ENCODE results near the gene DDO.

DDO gene

DNA sequence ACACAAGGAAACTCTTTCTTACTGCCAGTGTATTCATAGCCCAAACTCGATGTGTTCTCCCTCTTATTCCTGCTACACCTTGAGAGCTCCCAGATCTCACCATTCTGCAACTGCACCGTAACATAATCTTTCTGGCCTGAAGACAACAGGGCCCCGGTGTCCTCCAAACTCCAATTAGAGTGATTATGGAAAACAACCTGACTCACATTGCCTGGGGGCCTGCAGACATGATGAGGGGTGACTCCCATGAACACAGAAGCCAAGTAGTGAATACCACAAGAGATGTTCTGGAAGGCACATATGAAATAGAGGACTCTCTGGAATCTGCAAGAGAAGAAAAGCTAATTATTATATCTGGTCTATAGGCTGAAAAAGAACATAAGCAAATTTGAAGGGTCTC is 41.3 kb upstream of the DDO start:
- H3K4me3 ChIP-seq (replicated peaks; ENCODE audit: low read depth, low read length) = no peak overlapping the region
- no peak for DNase-seq (ENCODE audit: extremely low read depth, low read depth)
- TF ChIP-seq, protein P1, sequence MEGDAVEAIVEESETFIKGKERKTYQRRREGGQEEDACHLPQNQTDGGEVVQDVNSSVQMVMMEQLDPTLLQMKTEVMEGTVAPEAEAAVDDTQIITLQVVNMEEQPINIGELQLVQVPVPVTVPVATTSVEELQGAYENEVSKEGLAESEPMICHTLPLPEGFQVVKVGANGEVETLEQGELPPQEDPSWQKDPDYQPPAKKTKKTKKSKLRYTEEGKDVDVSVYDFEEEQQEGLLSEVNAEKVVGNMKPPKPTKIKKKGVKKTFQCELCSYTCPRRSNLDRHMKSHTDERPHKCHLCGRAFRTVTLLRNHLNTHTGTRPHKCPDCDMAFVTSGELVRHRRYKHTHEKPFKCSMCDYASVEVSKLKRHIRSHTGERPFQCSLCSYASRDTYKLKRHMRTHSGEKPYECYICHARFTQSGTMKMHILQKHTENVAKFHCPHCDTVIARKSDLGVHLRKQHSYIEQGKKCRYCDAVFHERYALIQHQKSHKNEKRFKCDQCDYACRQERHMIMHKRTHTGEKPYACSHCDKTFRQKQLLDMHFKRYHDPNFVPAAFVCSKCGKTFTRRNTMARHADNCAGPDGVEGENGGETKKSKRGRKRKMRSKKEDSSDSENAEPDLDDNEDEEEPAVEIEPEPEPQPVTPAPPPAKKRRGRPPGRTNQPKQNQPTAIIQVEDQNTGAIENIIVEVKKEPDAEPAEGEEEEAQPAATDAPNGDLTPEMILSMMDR (IDR thresholded peaks at IDR 0.05; ENCODE audit: low read depth, low read length, missing control alignments) = no peak

DNA sequence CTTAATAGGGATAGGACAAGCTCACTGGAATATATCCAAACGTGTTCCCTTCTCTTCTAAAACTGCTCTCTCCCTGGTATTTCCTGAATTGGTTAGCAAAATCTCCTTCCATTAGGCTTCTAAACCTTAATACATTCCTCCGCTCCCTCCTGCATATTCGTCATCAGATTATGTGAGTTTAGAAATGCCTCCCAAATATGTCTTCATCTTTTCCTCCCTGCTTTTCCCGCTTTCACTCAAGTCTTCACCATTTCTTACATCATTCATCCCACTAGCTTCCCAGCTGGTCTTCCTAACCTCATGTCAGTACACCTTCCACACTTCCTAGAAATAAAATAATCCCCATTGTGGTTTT is 34.1 kb upstream of the DDO start:
- no peak for DNase-seq (ENCODE audit: extremely low read depth, low read depth)
- TF ChIP-seq, protein P1 (IDR thresholded peaks at IDR 0.05; ENCODE audit: low read depth, low read length, missing control alignments) = no peak
- H3K4me3 ChIP-seq (replicated peaks; ENCODE audit: low read depth, low read length) = no peak overlapping the region

DNA sequence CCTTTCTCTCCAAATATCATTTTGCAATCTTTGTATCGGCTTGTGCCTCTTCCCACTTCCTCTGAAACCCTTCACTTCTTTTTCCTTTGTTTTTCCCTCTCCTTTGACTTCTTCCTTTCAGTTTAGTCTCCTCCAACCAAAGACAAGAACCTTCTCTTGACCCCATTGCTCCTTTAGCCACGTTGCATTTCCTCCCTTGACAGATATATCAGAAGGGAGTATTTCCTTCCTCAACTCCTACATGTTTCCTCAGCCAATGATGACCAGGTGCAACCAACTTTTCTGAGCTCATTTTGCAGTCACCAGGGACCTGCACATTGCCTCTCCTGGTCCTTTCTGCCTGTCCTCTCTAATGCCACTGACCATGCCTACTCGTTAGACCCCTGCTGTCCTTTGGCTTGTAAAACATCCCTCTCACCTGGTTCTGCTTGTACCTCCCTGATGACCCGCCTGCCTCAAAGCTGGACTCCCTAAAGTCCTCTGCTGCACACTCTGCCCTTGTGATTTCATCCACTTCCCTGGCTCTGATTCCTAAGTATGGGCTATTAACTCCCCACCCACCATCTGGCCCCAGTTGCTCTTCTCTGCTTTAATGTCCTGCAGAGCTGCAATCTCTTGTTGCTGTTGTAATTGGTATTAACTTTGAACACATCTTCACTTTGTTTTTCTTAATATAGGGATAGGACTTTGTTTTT is 33.6 kb upstream of the DDO start:
- H3K4me3 ChIP-seq (replicated peaks; ENCODE audit: low read depth, low read length) = no peak overlapping the region
- TF ChIP-seq, protein P1 (IDR thresholded peaks at IDR 0.05; ENCODE audit: low read depth, low read length, missing control alignments) = no peak
- no peak for DNase-seq (ENCODE audit: extremely low read depth, low read depth)

DNA sequence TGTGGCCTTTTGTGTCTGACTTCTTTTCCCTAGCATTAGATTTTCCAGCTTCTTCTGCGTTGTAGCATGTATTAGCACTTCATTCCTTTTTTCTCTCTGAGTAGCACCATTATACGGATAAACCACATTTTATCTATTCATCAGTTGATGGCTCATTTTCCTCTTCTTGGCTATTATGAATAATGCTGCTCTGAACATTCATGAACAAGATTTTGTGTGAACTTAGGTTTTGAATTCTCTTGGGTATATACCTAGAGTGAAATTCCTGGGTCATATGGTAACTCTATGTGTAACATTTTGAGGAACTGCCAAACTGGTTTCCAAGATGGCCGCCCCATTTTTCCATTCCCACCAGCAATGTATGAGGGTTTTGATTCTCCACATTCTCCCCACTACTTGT is 32.4 kb upstream of the DDO start:
- no peak for DNase-seq (ENCODE audit: extremely low read depth, low read depth)
- TF ChIP-seq, protein P1 (IDR thresholded peaks at IDR 0.05; ENCODE audit: low read depth, low read length, missing control alignments) = no peak
- H3K4me3 ChIP-seq (replicated peaks; ENCODE audit: low read depth, low read length) = no peak overlapping the region

DNA sequence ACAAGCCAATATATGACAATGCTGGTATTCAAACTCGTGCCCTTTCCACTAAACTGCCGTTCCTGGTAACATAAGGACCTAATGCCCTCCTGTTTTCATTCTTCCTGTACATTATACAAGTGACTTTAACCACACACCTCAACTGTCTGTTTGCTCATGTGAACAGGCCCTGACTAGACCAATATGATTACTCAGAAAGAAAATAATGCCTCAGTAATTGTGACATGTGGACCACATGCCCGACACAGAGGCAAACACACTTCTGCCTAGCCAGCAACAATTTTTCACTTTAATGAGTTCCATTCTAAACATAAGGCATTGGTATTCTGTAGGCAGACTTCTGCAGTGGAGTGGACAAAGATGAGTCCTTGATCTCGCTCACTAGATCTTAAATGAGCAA is 31.0 kb upstream of the DDO start:
- TF ChIP-seq, protein P1 (IDR thresholded peaks at IDR 0.05; ENCODE audit: low read depth, low read length, missing control alignments) = no peak
- DNase-seq (ENCODE audit: extremely low read depth, low read depth) = no peak

DNA sequence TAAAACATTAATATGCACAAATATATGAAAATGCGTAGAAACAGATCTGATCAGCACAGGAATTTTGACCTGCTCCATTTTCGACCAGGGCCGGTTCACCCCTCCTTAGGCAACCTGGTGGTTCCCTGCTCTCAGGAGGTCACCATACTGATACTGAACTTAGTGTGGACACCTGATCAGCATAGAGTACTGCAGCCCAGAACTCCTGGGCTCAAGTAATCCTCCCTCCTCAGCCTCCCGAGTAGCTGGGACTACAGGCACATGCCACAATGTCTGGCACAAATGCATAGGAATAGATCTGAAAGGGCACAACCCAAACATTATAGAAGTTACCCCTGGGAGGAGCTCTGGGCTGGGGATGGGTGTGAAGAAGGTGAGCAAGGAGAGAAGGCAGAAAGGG is 24.7 kb upstream of the DDO start:
- no peak for DNase-seq (ENCODE audit: extremely low read depth, low read depth)
- TF ChIP-seq, protein P1 (IDR thresholded peaks at IDR 0.05; ENCODE audit: low read depth, low read length, missing control alignments) = no peak
- H3K4me3 ChIP-seq (replicated peaks; ENCODE audit: low read depth, low read length) = no peak overlapping the region

More for the DNA sequence above, 31.0 kb upstream of the DDO start:
- H3K4me3 ChIP-seq (replicated peaks; ENCODE audit: low read depth, low read length) = no peak overlapping the region

DNA sequence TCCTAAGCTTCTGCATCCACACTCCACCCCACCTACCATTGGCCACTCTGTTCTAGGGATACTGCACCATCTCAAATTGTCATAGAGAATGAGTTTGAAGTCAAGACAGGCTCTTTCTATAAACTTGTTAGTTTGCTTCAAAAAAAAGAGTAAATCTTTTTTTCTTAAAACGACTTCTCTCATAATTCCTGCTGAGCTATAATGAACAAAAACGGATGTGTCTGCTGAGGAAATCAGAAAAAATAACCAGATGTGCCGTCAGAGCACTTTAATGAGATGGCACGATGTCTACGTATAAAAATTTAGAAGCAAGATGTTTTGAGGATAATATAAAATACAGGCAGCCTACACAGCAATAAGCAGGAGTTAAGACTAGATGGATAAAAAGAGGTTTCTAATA is 24.0 kb upstream of the DDO start:
- TF ChIP-seq, protein P1 (IDR thresholded peaks at IDR 0.05; ENCODE audit: low read depth, low read length, missing control alignments) = no peak
- no peak for DNase-seq (ENCODE audit: extremely low read depth, low read depth)
- no peak overlapping the region for H3K4me3 ChIP-seq (replicated peaks; ENCODE audit: low read depth, low read length)
